OCI-LY1 (cell line): ENCODE data around the gene CKB.

ENCODE experiments used
- CTCF ChIP-seq: fragments of 200-600 bp; sonication (generic), shearing (Covaris generic); IDR thresholded peaks from 2 replicates; pipeline ENCODE4 v1.5.1; 2017; ENCODE audit warnings: mild to moderate bottlenecking, antibody characterized with exemption, low read length, moderate library complexity, mixed read lengths
- EZH2 ChIP-seq: fragments of 200-600 bp; sonication (generic), shearing (Covaris generic); IDR thresholded peaks from 2 replicates; pipeline ENCODE4 v1.8.0; 2017; ENCODE audit warnings: borderline replicate concordance, mixed run types, mild to moderate bottlenecking, antibody characterized with exemption, low read length, moderate library complexity, mixed read lengths

- TF ChIP-seq CTCF (no peak), EZH2 (no peak)
Measured at GRCh38 chr14:103526914-103527248, 4.3 kb upstream of the CKB start.
